Ovary (tissue), 3 donors: ENCODE results near the gene RAPGEF4.

Experiments
- EP300 ChIP-seq: sonication (generic); formaldehyde crosslinking; IDR thresholded peaks from one replicate; pipeline ENCODE4 v1.6.1; 2017; ENCODE audit warnings: antibody characterized with exemption
- POLR2A ChIP-seq: fragments of 450-650 bp; IDR thresholded peaks from one replicate; pipeline ENCODE4 v1.6.1; 2017; ENCODE audit warnings: antibody characterized with exemption, mild to moderate bottlenecking, moderate library complexity
- TF ChIP-seq, protein P1 (sequence below), 3 donors: fragments of 450-650 bp in 2 of 3; fragments of 200-600 bp in 1 of 3; IDR thresholded peaks; one replicate each; pipeline versions ENCODE4 v1.5.1 to v1.8.0; 2016 to 2022; ENCODE audit warnings: antibody characterized with exemption in 3 of 3, mild to moderate bottlenecking in 1 of 3
- donor health status: DM: no; HTN: no; CAD: no.

GRCh38 chr2:172774302-172774701 lies 38.7 kb downstream of the RAPGEF4 start:
- TF ChIP-seq, protein P1, sequence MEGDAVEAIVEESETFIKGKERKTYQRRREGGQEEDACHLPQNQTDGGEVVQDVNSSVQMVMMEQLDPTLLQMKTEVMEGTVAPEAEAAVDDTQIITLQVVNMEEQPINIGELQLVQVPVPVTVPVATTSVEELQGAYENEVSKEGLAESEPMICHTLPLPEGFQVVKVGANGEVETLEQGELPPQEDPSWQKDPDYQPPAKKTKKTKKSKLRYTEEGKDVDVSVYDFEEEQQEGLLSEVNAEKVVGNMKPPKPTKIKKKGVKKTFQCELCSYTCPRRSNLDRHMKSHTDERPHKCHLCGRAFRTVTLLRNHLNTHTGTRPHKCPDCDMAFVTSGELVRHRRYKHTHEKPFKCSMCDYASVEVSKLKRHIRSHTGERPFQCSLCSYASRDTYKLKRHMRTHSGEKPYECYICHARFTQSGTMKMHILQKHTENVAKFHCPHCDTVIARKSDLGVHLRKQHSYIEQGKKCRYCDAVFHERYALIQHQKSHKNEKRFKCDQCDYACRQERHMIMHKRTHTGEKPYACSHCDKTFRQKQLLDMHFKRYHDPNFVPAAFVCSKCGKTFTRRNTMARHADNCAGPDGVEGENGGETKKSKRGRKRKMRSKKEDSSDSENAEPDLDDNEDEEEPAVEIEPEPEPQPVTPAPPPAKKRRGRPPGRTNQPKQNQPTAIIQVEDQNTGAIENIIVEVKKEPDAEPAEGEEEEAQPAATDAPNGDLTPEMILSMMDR (IDR thresholded peaks at IDR 0.05) = no peak
- TF ChIP-seq POLR2A (no peak), EP300 (no peak)
